ENCODE results near the gene IL2RA. TPM values are rescaled to one million over a fixed set of nuclear protein-coding genes. Genes with fewer than 3 reads are reported as not detected.

The IL2RA gene
- total and polyA plus RNA-seq, 12 donors: 0.14 to 57.9 (median 3.1) TPM; not detected in 1

DNA sequence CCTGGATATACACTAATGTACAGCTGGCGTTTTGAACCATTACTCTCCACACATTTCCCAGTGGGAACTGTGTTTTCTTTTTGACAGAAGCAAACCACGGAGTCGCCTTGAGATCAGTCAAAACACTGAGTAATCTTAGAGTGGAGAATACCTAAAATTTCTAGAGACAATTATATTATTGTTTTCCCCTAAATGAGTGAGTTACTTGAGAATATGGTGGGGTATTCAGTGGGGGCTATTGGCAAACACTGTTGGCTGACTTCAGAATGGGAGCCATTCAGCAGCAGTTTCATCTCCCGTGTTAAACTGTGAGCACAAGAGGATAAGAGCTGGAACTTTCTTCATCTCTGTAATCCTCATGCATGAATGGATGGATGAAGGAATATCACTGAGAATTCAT is 6.2 kb downstream of the IL2RA start:
- H3K9me3 ChIP-seq (replicated peaks in 1 of 3): no peaks in the 10 kb centered on the region
- intact Hi-C loops (cut with DNase I): no loop called here
- no peak overlapping the region for H3K4me3 ChIP-seq
- no peak overlapping the region for H3K27ac ChIP-seq
- TF ChIP-seq, protein P1, sequence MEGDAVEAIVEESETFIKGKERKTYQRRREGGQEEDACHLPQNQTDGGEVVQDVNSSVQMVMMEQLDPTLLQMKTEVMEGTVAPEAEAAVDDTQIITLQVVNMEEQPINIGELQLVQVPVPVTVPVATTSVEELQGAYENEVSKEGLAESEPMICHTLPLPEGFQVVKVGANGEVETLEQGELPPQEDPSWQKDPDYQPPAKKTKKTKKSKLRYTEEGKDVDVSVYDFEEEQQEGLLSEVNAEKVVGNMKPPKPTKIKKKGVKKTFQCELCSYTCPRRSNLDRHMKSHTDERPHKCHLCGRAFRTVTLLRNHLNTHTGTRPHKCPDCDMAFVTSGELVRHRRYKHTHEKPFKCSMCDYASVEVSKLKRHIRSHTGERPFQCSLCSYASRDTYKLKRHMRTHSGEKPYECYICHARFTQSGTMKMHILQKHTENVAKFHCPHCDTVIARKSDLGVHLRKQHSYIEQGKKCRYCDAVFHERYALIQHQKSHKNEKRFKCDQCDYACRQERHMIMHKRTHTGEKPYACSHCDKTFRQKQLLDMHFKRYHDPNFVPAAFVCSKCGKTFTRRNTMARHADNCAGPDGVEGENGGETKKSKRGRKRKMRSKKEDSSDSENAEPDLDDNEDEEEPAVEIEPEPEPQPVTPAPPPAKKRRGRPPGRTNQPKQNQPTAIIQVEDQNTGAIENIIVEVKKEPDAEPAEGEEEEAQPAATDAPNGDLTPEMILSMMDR (IDR thresholded peaks at IDR 0.05): no peak
- TF ChIP-seq POLR2A (IDR thresholded peaks at IDR 0.05): no peak
- no peaks in the 10 kb centered on the region for H3K27me3 ChIP-seq
- 72 to 80% (median 73%) methylated on average over 4 of the region's 4 CpGs for WGBS, 4 donors
- peaks cover 5 to 12% of the 10 kb centered on the region in 2 donors for H3K4me1 ChIP-seq (replicated peaks in 1 of 2)
- H3K36me3 ChIP-seq (replicated peaks in 1 of 2): no peaks in the 10 kb centered on the region
- no peak for DNase-seq

DNA sequence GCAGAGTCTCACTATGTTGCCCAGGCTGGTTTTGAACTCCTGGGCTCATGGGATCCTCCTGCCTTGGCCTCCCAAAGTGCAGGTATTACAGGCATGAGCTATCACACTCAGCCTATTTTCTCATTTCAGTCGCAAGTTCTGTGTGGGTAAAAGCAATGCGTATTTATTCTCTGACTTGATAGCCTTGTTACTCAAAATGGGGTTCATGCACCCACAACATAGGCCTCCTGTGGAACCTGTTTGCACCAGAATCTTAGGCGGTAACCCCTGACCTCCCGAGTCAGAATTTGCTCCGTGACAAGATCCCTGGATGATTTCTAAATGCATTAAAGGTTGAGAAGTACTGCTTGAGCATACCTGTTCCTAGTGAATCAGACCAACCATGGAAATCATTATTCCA is 7.3 kb downstream of the IL2RA start:
- DNase-seq: peak in 1 of 7 donors; percentile 20

DNA sequence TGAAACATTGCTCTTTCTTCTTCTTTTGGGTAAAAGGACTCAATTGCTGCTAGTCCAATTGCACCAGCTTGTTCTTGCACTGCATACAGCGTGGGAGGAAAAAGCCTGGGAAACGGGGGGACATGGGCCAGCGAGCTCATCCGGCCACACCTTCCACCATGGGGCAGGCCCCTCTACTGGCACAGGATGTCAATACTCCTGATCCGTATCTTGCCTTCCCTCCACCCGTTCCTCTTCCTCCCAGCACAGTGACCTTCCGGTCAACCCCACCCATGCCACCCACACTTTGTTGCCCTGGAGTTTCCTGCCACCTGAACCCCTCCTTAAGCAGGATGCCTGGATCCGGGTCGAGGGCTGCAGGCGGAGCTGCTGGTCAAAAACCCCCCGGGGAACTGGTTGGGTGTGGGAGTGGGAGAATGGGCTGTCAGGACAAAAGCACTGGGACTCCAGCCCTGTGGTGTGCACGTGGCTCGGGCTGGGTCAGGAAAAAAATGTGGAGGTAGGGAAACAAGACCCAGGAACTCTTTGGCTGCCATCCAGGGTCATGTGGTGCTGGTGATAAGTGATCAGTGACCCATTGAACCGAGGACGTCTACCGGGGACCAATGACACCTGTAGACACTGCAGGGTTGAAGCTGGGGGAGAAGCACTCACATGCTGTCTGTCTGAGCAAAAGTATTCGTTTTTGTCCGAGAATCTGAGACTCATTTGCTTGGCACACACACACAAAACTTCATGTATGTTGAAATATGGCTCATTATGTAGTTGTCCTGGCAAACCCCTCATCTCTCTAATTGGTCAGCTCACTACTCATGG is 8.1 kb downstream of the IL2RA start:
- no peaks in the 10 kb centered on the region for H3K36me3 ChIP-seq (replicated peaks in 1 of 2)
- DNase-seq: peak in 4 of 7 donors; percentile 33 to 61 (median 40)
- no peaks in the 10 kb centered on the region for H3K27me3 ChIP-seq
- intact Hi-C loops (cut with DNase I): no loop called here
- TF ChIP-seq, protein P1 (IDR thresholded peaks at IDR 0.05): no peak
- no peak for TF ChIP-seq POLR2A (IDR thresholded peaks at IDR 0.05)
- no peak overlapping the region for H3K4me3 ChIP-seq
- peak overlapping the region in 1 of 5 donors; percentile 20 for H3K27ac ChIP-seq
- H3K9me3 ChIP-seq (replicated peaks in 1 of 3): no peaks in the 10 kb centered on the region
- WGBS, 4 donors: 44 to 58% (median 50%) methylated on average over 16 to 18 of the region's 18 CpGs
- peaks cover 5 to 18% of the 10 kb centered on the region in 2 donors for H3K4me1 ChIP-seq (replicated peaks in 1 of 2)

More for the DNA sequence above, 7.3 kb downstream of the IL2RA start:
- Histone ChIP-seq H3K27me3 (no peaks in the 10 kb centered on the region), H3K9me3 (replicated peaks in 1 of 3) (no peaks in the 10 kb centered on the region), H3K4me3 (no peak overlapping the region), H3K36me3 (replicated peaks in 1 of 2) (no peaks in the 10 kb centered on the region), H3K4me1 (replicated peaks in 1 of 2) (peaks cover 5 to 18% of the 10 kb centered on the region in 2 donors), H3K27ac (no peak overlapping the region)
- no peak for TF ChIP-seq POLR2A (IDR thresholded peaks at IDR 0.05)
- TF ChIP-seq, protein P1 (IDR thresholded peaks at IDR 0.05): no peak
- intact Hi-C loops (cut with DNase I): no loop called here
- WGBS, 4 donors: 86 to 92% (median 90%) methylated on average over 5 of the region's 5 CpGs

DNA sequence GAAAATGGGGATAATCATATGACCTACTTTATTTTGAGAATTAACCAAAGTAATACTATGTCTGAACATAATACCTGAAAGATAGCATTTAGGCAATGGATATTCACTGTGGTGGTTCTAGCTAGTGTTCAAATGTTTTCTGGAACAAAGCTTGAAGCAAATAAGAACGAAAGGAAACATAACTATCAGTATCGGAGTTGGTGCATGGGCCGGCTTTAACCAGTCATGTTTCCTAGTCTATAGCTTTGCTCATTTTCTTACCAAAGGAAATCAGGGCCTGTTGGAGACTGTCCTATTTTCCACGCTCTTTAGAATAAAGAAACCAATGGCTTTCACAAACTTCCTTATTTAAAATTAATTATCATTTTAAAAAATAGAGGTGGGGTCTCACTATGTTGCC is 8.9 kb downstream of the IL2RA start:
- intact Hi-C loops (cut with DNase I): no loop called here
- H3K9me3 ChIP-seq (replicated peaks in 1 of 3): no peaks in the 10 kb centered on the region
- no peaks in the 10 kb centered on the region for H3K27me3 ChIP-seq
- peaks cover 5 to 18% of the 10 kb centered on the region in 2 donors for H3K4me1 ChIP-seq (replicated peaks in 1 of 2)
- H3K36me3 ChIP-seq (replicated peaks in 1 of 2): no peaks in the 10 kb centered on the region
- H3K27ac ChIP-seq: peak overlapping the region in 1 of 5 donors; percentile 20
- H3K4me3 ChIP-seq: no peak overlapping the region
- TF ChIP-seq POLR2A (IDR thresholded peaks at IDR 0.05): no peak
- TF ChIP-seq, protein P1 (IDR thresholded peaks at IDR 0.05): no peak
- DNase-seq: no peak
- WGBS, 4 donors: 69 to 86% (median 82%) methylated on average over 4 of the region's 4 CpGs
